ENCODE data around the gene DHCR7. TPM values are rescaled to one million over a fixed set of nuclear protein-coding genes. Genes with fewer than 3 reads are reported as not detected.

Gene DHCR7
- total RNA-seq, 1 donor from 2014 or later = 35.5 TPM

- Mint-ChIP-seq H3K4me3 (no peak overlapping the region), H3K9me3 (no peaks in the 10 kb centered on the region), H3K27ac (no peak overlapping the region), H3K4me1 (no peaks in the 10 kb centered on the region), H3K27me3 (no peaks in the 10 kb centered on the region), H3K36me3 (ENCODE audit: low read depth) (peaks cover 82% of the 10 kb centered on the region)
- CTCF ChIA-PET = no interaction called here
- intact Hi-C loops (cut with micrococcal nuclease) = no loop called here
- DNase-seq (no peak), ATAC-seq (ENCODE audit: low read depth) (no peak)
- POLR2A ChIA-PET = no interaction called here
- no peak for TF ChIP-seq CTCF (IDR thresholded peaks at IDR 0.05)
Observed at GRCh38 chr11:71472941-71473792, 25.0 kb upstream of the DHCR7 start.

DNA sequence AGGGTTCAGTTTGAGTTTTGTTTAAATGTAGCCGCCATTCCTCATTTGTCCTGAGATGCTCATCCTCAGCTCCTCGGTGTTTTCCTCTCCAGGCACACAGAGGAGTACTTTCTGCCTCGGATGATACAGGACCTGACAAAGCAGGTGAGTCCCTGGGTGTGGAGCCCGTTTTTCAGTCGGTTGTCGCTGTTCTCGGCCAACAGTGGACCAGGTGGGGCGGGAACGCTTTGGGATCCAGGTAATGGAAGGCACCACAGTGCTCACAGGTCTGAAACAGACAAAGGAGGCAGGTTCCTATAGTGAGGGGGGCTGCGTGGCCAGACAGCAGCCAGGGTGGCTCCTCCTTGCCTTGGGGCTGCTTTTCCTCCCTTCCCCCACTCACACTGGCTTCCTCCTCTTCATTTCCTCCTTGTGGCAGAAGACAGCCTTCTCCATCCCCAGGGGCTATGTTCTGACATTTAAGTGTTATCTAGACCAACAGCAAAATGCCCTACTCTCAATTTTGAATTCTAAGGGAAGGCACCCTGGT lies 24.2 kb upstream of the DHCR7 start:
- no peak overlapping the region for H3K27ac Mint-ChIP-seq
- ATAC-seq (ENCODE audit: low read depth) (no peak), DNase-seq (no peak)
- peaks cover 83% of the 10 kb centered on the region for H3K36me3 Mint-ChIP-seq (ENCODE audit: low read depth)
- intact Hi-C loops (cut with micrococcal nuclease) = no loop called here
- ChIA-PET POLR2A (no interaction called here), CTCF (no interaction called here)
- H3K4me3 Mint-ChIP-seq = no peak overlapping the region
- no peak for TF ChIP-seq CTCF (IDR thresholded peaks at IDR 0.05)
- no peaks in the 10 kb centered on the region for H3K4me1 Mint-ChIP-seq
- no peaks in the 10 kb centered on the region for H3K27me3 Mint-ChIP-seq
- H3K9me3 Mint-ChIP-seq = no peaks in the 10 kb centered on the region

DNA sequence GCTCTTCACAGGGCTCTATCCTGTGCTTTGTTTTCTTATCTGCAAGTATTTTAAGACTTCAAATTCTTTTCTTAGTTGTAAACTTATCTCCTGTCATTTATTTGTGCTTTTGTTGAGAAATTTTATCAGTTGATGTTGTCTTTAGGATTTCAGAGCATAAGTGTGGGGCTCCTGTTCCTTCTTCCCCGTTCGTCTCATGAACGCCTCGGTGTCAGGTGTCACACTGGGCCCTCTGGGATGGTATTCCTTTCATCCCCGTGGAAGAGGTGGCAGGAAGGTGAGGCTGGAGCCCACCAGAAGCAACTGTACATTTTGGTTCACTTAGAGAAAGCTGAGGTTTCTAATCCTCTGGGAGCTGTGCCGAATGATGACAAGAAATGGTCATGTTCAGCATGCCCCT lies 22.8 kb upstream of the DHCR7 start:
- no peak for TF ChIP-seq CTCF (IDR thresholded peaks at IDR 0.05)
- no peaks in the 10 kb centered on the region for H3K9me3 Mint-ChIP-seq
- ATAC-seq (ENCODE audit: low read depth) (no peak), DNase-seq (no peak)
- peaks cover under 1% of the 10 kb centered on the region for H3K4me1 Mint-ChIP-seq
- ChIA-PET CTCF (no interaction called here), POLR2A (no interaction called here)
- intact Hi-C loops (cut with micrococcal nuclease) = no loop called here
- H3K4me3 Mint-ChIP-seq = no peak overlapping the region
- peaks cover 83% of the 10 kb centered on the region for H3K36me3 Mint-ChIP-seq (ENCODE audit: low read depth)
- no peak overlapping the region for H3K27ac Mint-ChIP-seq
- no peaks in the 10 kb centered on the region for H3K27me3 Mint-ChIP-seq

GRCh38 chr11:71467164-71467563 lies 19.0 kb upstream of the DHCR7 start:
- no peak overlapping the region for H3K27ac Mint-ChIP-seq
- ChIA-PET CTCF (no interaction called here), POLR2A (no interaction called here)
- no peaks in the 10 kb centered on the region for H3K9me3 Mint-ChIP-seq
- no peak overlapping the region for H3K4me3 Mint-ChIP-seq
- DNase-seq (no peak), ATAC-seq (ENCODE audit: low read depth) (no peak)
- peaks cover 82% of the 10 kb centered on the region for H3K36me3 Mint-ChIP-seq (ENCODE audit: low read depth)
- intact Hi-C loops (cut with micrococcal nuclease) = no loop called here
- no peaks in the 10 kb centered on the region for H3K27me3 Mint-ChIP-seq
- TF ChIP-seq CTCF (IDR thresholded peaks at IDR 0.05) = no peak
- H3K4me1 Mint-ChIP-seq = peaks cover 14% of the 10 kb centered on the region

- Mint-ChIP-seq H3K4me3 (no peak overlapping the region), H3K27ac (no peak overlapping the region), H3K27me3 (no peaks in the 10 kb centered on the region), H3K36me3 (ENCODE audit: low read depth) (peaks cover 81% of the 10 kb centered on the region), H3K9me3 (no peaks in the 10 kb centered on the region), H3K4me1 (peaks cover 14% of the 10 kb centered on the region)
- no peak for ATAC-seq (ENCODE audit: low read depth)
- TF ChIP-seq CTCF (IDR thresholded peaks at IDR 0.05) = no peak
- CTCF ChIA-PET = no interaction called here
- DNase-seq = no peak
- intact Hi-C loops (cut with micrococcal nuclease) = no loop called here
- POLR2A ChIA-PET = no interaction called here
Observed at GRCh38 chr11:71466358-71466757, 18.2 kb upstream of the DHCR7 start.
